Cardiac ventricle fibroblast (primary cell): Measurements from ENCODE around the gene STT3B. TPM values are rescaled to one million over a fixed set of nuclear protein-coding genes. Genes with fewer than 3 reads are reported as not detected.

Source experiments
- total RNA-seq: library from RNA; depleted of rRNA; stranded (reverse); fragments of >200 nt; gene quantifications from 2 replicates; pipeline ENCODE4 v1.2.3, GENCODE V29; 2015

STT3B gene
- 101 and 118 TPM in 2 replicates for total RNA-seq

DNA sequence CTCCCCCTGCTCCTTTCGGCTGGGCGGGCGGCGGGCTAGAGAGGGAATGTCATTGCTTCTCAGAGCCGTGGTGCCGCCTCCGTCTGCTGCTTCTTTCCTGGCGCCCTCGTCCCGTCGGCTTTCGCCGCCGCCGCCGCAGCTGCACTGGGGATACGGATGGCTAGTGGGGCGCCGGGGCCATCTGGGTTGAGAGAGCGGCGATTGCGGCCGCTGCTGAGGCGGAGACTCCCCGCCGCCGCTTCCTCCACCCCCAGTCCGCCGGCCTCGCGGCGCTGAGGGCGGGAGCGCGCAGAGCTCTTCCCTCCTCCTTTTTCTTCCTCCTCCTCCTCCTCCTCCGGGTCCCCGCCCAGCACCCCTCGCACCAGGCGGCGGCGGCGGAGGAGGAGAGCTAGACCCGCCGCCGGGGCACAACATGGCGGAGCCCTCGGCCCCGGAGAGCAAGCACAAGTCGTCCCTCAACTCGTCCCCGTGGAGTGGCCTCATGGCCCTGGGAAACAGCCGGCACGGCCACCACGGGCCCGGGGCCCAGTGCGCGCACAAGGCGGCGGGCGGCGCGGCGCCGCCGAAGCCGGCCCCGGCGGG is at the start of gene STT3B:
Gene STT3B (plus strand): TSS at position 339 of the 582 bp plus-strand sequence. CDS start 74 bp downstream, at position 413.

